ENCODE data around the gene FAM83G.
"Not testable (repeated sequence)": the region's sequence is repeated elsewhere in the genome, so short reads cannot be mapped to it uniquely, and the experiment has no call there.

Gene FAM83G
- long read RNA-seq, donor 1, full-length matches to known transcripts: 1 of 1 reads
- long read RNA-seq, donor 1, partial matches to known transcripts: 0 of 1 reads
- long read RNA-seq, donor 1, other reads (novel, unspliced or antisense): 0 of 1 reads
- long read RNA-seq, donor 2: 0 reads
- long read RNA-seq, donor 3, full-length matches to known transcripts: 1 of 1 reads
- long read RNA-seq, donor 3, partial matches to known transcripts: 0 of 1 reads
- long read RNA-seq, donor 3, other reads (novel, unspliced or antisense): 0 of 1 reads
- long read RNA-seq, donor 4: 0 reads
- long read RNA-seq, donor 5: 0 reads
- long read RNA-seq, donor 6: 0 reads
- long read RNA-seq, donor 7: 0 reads
- long read RNA-seq, donor 8, full-length matches to known transcripts: 1 of 1 reads
- long read RNA-seq, donor 8, partial matches to known transcripts: 0 of 1 reads
- long read RNA-seq, donor 8, other reads (novel, unspliced or antisense): 0 of 1 reads

GRCh38 chr17:19004421-19005136 is at the start of gene FAM83G:
FAM83G (minus strand) TSS chr17:19004764; CDS start chr17:19004041, 723 bp downstream.
- peak; percentile 63 for DNase-seq

- DNase-seq: not testable (repeated sequence)
These were observed 44.3 kb upstream of the FAM83G start for GRCh38 chr17:19048826-19049225.

- DNase-seq: not testable (repeated sequence)
These were observed 42.9 kb upstream of the FAM83G start for GRCh38 chr17:19047510-19047909.

GRCh38 chr17:19046782-19047375 is 42.3 kb upstream of the FAM83G start, which contains the start of gene GRAP:
GRAP (minus strand) TSS chr17:19046957; CDS start chr17:19046926, 31 bp downstream.
- DNase-seq: not testable (repeated sequence)

- DNase-seq: not testable (repeated sequence)
These were observed 40.1 kb upstream of the FAM83G start for GRCh38 chr17:19044643-19045042.

- DNase-seq: not testable (repeated sequence)
These were observed 38.5 kb upstream of the FAM83G start for GRCh38 chr17:19043032-19043431.

GRCh38 chr17:19042369-19042768 is 37.8 kb upstream of the FAM83G start:
- DNase-seq: not testable (repeated sequence)

- DNase-seq: not testable (repeated sequence)
These were observed 37.3 kb upstream of the FAM83G start for GRCh38 chr17:19041871-19042270.

- not testable (repeated sequence) for DNase-seq
These were observed 35.8 kb upstream of the FAM83G start for GRCh38 chr17:19040350-19040749.

GRCh38 chr17:19038730-19039129 is 34.2 kb upstream of the FAM83G start:
- DNase-seq: not testable (repeated sequence)

GRCh38 chr17:19038007-19038406 is 33.4 kb upstream of the FAM83G start:
- DNase-seq: not testable (repeated sequence)

- not testable (repeated sequence) for DNase-seq
These were observed 33.0 kb upstream of the FAM83G start for GRCh38 chr17:19037547-19037946.

GRCh38 chr17:19036186-19036585 is 31.6 kb upstream of the FAM83G start:
- DNase-seq: not testable (repeated sequence)

GRCh38 chr17:19032377-19032988 is 27.9 kb upstream of the FAM83G start:
- not testable (repeated sequence) for DNase-seq

GRCh38 chr17:19031729-19032128 is 27.2 kb upstream of the FAM83G start:
- not testable (repeated sequence) for DNase-seq

- DNase-seq: not testable (repeated sequence)
These were observed 26.3 kb upstream of the FAM83G start for GRCh38 chr17:19030771-19031449.

- DNase-seq: not testable (repeated sequence)
These were observed 25.2 kb upstream of the FAM83G start for GRCh38 chr17:19029740-19030139.

GRCh38 chr17:19028671-19029070 is 24.1 kb upstream of the FAM83G start:
- DNase-seq: not testable (repeated sequence)

GRCh38 chr17:19024101-19025078 is 19.8 kb upstream of the FAM83G start:
- DNase-seq: no peak

Measured in right kidney (tissue), 9 donors.